GM19193 (cell line): ENCODE measurements around the gene TXNDC11.

ENCODE experiments used
- POLR2A ChIP-seq: IDR thresholded peaks from 4 replicates; pipeline ENCODE4 v1.6.1; 2011; ENCODE audit not compliant: insufficient read depth, insufficient read length; ENCODE audit errors: extremely low read depth

TXNDC11 gene

DNA sequence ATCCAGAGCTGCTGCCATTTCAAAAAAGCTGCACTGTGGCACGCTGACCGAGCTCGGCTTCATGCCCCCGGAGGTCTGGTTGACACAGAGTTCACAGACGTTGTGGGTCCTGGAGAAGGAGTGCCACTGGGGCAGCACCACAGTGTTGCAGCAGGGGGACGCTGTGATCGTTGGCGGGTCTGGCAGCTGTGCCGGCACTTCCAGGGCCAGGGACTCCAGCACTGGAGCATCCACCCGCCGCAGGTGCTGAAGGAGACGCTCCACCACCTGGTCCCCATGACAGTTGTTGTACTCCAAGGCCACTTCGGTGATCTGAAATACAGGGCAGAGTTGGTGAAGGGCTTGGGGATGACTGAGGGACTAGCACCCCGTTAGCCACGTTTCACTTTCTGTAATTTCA lies 50.9 kb downstream of the TXNDC11 start:
- no peak for TF ChIP-seq POLR2A

DNA sequence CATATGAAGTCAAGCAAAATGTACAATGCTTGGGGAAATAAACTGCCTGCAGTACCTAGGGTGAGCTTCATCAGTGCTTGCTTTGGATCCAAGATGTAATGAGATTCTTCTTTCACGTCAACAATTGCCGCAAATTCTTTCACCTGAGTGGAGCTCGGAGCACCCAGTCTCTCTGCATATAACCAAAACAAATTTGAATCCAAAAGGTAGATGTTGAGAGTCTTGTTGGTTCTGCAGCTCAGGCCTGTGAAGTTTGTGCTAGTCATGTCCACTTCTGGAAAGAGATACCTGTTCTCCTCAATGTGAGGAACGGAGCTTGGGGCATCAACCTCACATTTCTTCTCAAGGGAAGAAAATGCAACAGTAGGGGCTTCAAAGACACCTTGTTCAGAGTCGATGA lies 51.4 kb downstream of the TXNDC11 start:
- TF ChIP-seq POLR2A = no peak

DNA sequence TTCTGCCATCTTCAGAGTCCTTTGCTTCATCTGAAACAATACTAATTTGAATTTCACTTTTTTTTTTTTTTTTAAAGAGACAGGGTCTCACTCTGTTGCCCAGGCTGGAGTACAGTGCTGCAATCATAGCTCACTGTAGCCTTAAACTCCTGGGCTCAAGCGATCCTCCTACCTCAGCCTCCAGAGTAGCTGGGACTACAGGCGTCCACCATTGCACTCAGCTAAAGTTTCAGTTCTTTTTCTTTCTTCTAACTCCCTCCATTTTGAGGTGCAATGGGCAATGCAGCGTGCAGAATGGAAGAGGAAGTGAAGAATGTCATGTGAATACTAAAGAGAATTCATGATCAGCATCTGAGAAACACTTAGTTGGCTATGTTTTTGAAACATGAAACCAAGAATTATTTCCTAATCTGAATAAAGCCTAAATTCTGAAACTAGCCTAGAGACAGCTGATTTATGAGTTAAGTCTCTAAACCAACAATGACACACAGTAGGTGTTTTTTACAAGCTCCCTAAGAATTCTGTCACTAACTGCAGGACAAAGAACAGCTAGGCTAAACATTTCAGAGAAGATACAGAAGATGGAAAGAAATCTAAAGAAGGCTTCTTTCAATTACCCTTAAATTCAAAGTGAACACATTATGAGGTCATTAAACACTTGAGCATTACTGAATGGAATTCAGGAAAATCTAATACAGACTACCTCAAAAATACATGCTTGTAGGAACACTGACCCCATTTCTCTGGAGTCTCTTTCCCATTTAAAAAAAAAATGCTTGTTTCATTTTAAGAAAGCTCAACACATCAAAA lies 53.4 kb downstream of the TXNDC11 start:
- no peak for TF ChIP-seq POLR2A

DNA sequence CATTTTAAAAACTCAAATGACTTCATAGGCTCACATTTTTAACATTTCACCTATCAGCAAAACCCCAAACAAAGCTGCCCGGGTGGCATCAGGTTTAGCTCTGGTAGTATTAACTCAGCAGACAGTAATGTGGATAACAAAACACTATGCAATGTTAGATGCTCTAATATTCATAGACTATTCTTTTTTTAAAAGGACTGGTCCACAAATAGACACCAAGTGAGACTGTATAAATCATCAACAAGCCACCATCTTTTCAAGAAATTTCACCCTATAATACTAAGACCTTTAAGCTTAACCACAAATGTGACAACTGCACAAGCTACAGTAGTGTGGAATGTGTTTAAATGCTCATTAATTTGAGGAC lies 54.2 kb downstream of the TXNDC11 start:
- TF ChIP-seq POLR2A = no peak

DNA sequence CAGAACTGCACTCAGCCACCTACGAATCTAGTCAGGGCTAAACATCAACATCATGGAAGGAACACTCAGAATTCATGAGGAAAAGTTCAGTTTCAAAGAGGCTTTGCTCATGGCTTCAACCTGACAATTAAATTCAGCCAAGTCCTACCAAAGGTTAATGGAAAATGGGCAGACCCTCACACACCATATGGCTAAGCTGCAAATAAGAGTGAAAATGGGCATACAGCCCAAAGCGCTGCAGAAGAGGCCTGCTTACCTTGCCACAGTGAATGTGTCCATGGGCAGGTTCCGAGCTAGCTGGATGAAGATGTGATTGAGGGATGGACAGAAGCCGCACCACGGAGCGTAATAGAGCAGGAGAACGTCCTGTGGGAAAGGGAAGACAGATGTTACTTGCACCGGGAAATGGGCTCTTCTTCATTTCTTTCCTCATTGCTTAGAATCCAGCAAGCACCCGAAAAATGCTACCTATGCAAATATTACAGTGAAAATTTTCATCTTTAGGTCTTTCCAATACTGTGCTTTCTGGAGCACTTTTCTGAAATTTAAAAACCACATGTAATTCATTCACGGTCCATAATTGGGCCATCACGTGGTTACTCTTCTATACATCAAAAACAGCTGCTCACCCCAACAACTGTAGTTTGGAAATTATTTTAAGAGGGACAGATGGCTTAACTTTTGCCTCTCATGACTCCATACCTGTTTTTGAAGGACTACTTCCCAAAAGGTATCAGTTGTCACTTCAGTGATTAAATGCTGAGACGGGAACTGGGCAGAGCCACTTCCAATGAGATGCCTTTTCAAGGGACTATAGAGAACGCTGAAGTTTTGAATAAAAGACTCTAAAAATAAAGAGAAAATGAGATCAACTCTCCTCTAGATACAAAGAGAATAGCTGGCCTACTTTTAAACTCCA lies 54.8 kb downstream of the TXNDC11 start:
- TF ChIP-seq POLR2A = no peak

DNA sequence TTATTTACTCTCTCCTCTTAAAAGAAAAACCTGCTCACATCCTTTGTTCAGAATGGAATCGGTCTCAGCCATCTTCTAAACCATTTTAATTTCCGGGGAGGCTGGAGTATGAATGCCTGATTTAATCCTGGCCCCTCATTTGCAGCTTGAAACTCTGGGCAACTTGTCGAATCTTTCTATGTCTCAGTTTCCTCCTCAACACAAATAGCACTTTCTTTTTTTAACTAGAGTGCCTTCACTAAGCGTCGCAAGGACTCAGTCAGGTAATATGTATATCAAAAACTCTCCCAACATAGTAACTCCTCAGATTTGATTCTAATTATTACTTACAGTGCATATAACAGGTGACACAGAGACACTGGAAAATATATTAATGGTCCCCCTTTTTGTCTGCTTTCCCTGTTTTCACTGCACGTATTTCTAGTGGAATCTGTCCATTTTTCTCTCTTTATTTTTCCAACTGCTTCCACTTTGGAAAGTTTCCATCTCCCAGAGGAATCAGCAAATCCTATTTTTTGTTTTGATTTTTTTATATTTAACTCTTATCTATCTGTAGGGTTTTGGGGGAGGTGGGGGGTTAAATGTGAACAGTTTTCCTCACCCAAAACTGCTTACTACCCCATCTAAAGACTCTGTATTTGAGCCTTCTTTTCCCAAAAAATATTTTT lies 55.8 kb downstream of the TXNDC11 start:
- no peak for TF ChIP-seq POLR2A

DNA sequence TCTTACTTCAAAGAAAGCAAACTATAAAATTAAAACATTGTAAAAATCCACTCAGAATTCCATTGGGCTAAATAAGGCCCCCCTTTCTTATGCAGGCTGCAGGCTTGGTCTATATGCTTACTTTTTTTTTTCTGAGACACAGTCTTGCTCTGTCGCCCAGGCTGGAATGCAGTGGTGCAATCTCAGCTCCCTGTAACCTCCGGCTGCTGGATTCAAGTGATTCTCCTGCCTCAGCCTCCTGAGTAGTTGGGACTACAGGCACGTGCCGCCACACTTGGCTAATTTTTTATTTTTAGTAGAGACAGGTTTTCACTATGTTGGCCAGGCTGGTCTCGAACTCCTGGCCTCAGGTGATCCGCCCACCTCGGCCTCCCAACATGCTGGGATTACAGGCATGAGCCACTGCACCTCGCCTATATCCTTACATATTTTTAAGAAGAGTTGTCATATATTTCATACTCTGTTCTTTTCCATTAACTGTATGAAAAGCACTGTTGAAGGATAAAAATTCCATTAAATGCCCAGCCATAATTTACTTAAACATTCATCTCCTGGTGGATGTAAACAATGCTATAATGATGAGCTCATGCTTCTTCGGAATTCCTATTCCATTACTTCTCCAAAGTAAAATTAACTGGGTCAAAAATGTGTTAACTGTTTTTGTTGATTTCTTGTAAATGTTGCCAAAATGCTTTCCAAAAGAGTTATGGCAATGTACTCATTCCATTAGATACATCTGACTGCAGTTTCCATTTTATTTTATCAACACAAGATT lies 56.6 kb downstream of the TXNDC11 start:
- TF ChIP-seq POLR2A = no peak

DNA sequence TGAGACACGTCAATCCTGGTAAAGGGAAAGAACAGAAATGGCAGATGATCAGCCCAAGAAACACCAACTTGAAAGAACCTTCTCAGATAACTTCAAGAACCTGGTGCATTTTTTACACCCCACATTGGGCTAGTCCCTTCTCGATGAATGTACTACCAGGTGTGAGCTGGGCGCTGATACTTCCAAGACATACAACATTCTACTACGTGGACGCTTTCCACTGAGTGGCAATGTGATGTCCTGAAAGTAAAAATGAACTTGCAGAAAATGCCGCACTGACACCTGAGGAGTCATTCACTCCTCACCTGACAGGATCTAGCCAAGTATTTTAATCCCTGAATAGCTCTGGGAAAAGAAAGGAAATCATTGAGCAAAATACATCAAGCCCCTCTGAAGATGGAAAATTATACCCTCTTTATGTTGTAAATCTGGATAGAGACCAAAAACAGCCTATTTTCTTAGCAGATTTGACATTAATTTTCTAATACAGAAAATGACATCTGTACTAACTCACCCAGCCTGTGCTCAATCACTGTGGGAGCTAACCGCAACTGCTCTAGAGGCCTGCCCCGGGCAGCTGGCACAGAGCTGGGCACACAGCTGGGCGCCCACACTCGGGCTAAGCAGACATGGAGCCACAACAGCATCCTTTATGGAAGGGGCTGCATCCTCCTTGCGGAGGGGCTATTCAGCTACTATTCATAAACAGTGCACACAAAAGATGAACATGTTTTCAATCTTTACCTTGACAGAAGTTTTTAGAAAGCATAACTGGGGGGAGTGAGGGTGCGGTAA lies 58.2 kb downstream of the TXNDC11 start:
- TF ChIP-seq POLR2A = no peak

DNA sequence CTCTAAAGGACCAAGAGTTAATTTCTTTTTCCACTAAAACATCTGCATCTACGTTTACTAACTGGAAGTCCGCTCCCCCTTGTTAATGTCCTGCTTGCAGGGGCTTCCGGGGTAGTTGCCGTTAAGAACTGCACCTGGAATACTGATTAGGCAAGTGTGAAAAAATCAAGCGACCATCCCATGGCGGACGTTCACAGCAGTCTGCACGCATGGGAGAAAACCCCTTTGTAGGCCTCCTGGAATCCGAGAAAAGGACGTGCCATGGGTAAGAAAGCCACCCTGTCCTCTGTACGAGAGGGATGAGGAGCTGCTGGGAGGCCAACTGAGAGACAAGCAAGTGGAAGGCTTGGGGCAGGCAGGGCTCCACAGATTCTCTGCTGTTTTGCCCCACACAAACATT lies 59.5 kb downstream of the TXNDC11 start:
- TF ChIP-seq POLR2A = no peak

DNA sequence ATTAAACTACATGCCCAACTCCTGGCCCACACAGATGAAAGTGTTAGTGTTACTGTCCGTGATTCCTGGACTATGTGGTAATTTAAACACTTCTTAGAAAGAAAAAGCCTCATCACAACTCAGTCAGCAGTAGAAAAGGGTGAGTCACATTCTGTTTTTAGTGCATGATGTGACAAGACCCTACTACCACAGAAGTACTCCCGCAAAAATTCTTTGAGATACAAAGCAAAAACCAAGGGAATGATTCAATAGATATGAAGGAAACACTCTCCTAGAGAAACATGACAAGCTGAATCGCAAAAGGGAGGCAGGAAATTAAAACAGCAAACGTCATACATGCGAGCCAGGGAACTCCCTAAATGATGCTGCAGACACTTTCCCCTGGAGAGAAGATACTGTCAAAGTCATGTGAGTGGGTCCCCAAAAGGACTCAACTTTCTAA lies 60.0 kb downstream of the TXNDC11 start:
- TF ChIP-seq POLR2A = no peak

DNA sequence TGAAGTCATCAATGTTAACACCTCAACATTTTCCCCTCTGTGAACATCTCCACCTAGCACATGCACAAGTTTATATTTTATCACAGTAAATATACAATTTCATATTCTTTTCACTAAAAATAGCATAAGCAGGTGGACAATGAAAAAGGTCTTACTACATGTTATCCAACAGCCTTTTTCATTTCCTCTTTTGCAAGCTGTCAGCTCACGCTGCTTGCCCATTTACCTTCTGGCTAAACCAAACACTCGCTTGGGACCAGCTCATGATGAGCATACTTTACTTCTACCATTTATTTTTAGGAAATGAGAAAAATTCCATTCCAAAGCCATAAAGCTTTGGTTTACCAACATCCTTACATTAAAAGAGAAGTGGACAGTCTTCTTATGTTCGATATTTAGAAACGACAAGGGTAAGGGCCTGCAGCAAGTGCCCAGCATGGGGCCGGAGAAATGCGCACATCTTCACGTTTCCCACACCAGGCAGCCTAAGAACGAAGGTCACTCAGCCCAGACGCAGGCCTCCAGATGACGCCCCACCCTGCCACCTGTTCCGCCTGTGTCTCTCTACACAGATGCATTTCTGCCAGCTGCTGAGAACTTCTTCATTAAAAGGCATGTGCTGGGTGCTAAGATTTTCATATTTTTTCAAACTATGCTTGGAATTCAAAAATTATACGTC lies 60.5 kb downstream of the TXNDC11 start:
- no peak for TF ChIP-seq POLR2A

DNA sequence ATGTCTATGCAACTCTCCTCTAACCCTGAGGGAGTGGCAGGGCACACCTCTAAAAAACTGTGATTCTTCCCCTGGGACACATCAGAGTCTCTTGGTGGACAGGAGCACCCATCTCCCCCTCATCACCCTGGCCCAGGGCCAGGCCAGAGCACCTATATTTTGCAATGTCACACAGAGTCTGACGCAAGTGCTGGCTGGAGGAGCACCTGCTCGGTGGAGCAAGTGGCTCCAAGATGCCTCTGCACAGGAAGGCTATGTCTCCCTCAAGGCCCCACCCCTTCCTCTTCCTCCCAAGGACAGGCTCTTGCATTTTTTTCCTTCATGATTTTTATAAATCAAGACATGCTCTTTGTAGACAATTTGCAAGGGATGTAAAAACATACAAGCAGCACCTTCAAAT lies 61.1 kb downstream of the TXNDC11 start:
- no peak for TF ChIP-seq POLR2A
